MM.1S (cell line): ENCODE measurements around the gene PCNX3.

ENCODE experiments used
- EZH2 ChIP-seq: fragments of 300-600 bp; sonication (generic); optimal IDR thresholded peaks from 2 replicates; pipeline ENCODE3; 2017; ENCODE audit warnings: low read depth, mild to moderate bottlenecking, antibody characterized with exemption, low read length, mixed read lengths
- EZH2phosphoT487 ChIP-seq: fragments of 300-600 bp; sonication (generic); IDR thresholded peaks from 2 replicates; pipeline ENCODE4 v1.6.1; 2018; ENCODE audit warnings: antibody characterized with exemption, low read length

GRCh38 chr11:65622011-65622410 is 6.4 kb downstream of the PCNX3 start:
- no peak for TF ChIP-seq EZH2
- TF ChIP-seq EZH2phosphoT487: no peak
